Spleen (tissue), 11 donors: ENCODE results near the gene PHIP. TPM values are rescaled to one million over a fixed set of nuclear protein-coding genes. Genes with fewer than 3 reads are reported as not detected.

Experiments
- DNase-seq: peaks from one replicate; pipeline ENCODE4 v3.0.0-alpha.2; 2020
- H3K27ac ChIP-seq, 8 donors: fragments of 200-600 bp; sonication (generic) in 7 of 8; 1 replicate in 4 of 8; 2 replicates in 4 of 8; pipeline versions ENCODE4 v1.5.0 to v1.8.0; 2016 to 2021; ENCODE audit warnings: inconsistent platforms in 4 of 8, mild to moderate bottlenecking in 4 of 8, moderate library complexity in 1 of 8
- H3K27me3 ChIP-seq, 7 donors: fragments of 200-600 bp; sonication (generic) in 6 of 7; replicated peaks in 1 of 7; 1 replicate in 4 of 7; 2 replicates in 3 of 7; pipeline versions ENCODE4 v1.5.0 to v1.8.0; 2016 to 2021; ENCODE audit warnings: inconsistent platforms in 3 of 7, mild to moderate bottlenecking in 1 of 7
- H3K36me3 ChIP-seq, 6 donors: fragments of 200-600 bp; sonication (generic) in 5 of 6; 1 replicate in 4 of 6; 2 replicates in 2 of 6; pipeline versions ENCODE4 v1.5.0 to v1.8.0; 2016 to 2021; ENCODE audit warnings: inconsistent platforms in 2 of 6
- H3K4me1 ChIP-seq, 6 donors: fragments of 200-600 bp; sonication (generic) in 5 of 6; 1 replicate in 3 of 6; 2 replicates in 3 of 6; pipeline versions ENCODE4 v1.5.0 to v1.8.0; 2016 to 2021; ENCODE audit warnings: inconsistent platforms in 3 of 6
- H3K4me3 ChIP-seq, 8 donors: fragments of 200-600 bp; sonication (generic) in 7 of 8; 1 replicate in 4 of 8; 2 replicates in 4 of 8; pipeline versions ENCODE4 v1.5.0 to v1.8.0; 2016 to 2021; ENCODE audit warnings: inconsistent platforms in 4 of 8, mild to moderate bottlenecking in 4 of 8, moderate library complexity in 2 of 8
- H3K9me3 ChIP-seq, 8 donors: fragments of 200-600 bp; sonication (generic) in 7 of 8; 1 replicate in 4 of 8; 2 replicates in 4 of 8; pipeline versions ENCODE4 v1.5.0 to v1.8.0; 2016 to 2021; ENCODE audit warnings: inconsistent platforms in 4 of 8
- POLR2A ChIP-seq, 3 donors: fragments of 450-650 bp; IDR thresholded peaks; one replicate each; pipeline ENCODE4 v1.5.1; 2017; ENCODE audit warnings: antibody characterized with exemption in 3 of 3, mild to moderate bottlenecking in 1 of 3
- POLR2AphosphoS5 ChIP-seq, 3 donors: sonication (generic); formaldehyde crosslinking; IDR thresholded peaks; one replicate each; pipeline ENCODE4 v1.5.1; 2017; ENCODE audit warnings: antibody characterized with exemption in 3 of 3
- WGBS, 5 donors: extraction: QIAGEN DNeasy Blood & Tissue Kit in 3 of 5; methylation state at CpG; one replicate each; pipeline versions ENCODE4 v1.1.5 to v1.1.7; 2013 to 2018; 5-methylcytosine and 5-hydroxymethylcytosine counted together
- intact Hi-C: fragments of 100-400 bp; cut with DNase I; formaldehyde crosslinking; loops from one replicate; pipeline ENCODE4 v1.15.0; 2023; ENCODE audit warnings: low total_unique reads
- polyA plus RNA-seq, 3 donors: library from polyadenylated mRNA; stranded (reverse); fragments of 200-250 nt; gene quantifications; one replicate each; pipeline ENCODE4 v1.2.1, GENCODE V29; 2013
- total RNA-seq, 7 donors: library from RNA; depleted of rRNA in 3 of 7; stranded (reverse); fragments of >200 nt in 3 of 7; fragmentation: NEBNext Ultra II Directional in 4 of 7; extraction: Animal tissue kit (Norgen Biotek cat#: 25700) in 4 of 7; gene quantifications; one replicate each; pipeline versions ENCODE4 v1.1.0 to v1.2.1, GENCODE V29; 2016 to 2021
- TF ChIP-seq, protein P1 (sequence below), 11 experiments: fragments of 200-600 bp in 7 of 11; fragments of 450-650 bp in 4 of 11; sonication (generic) in 4 of 11; IDR thresholded peaks in 8 of 11; conservative IDR thresholded peaks in 3 of 11; 1 replicate in 7 of 11; 2 replicates in 4 of 11; pipeline versions ENCODE4 v1.4.0 to v1.8.0; 2016 to 2021; ENCODE audit warnings: antibody characterized with exemption in 11 of 11, inconsistent platforms in 4 of 11, mild to moderate bottlenecking in 1 of 11
- donor health status: healthy with polysubstance abuse.
- donor health status: DM: no; HTN: no; CAD: no; lungs with moderate emphysema.
- donor health status: DM: no; HTN: no; CAD: no.
- donor health status: Bipolar disorder and iron deficiency.
- donor health status: healthy.
- donor health status: DM: no; HTN: no; CAD: no.
- donor health status: DM: yes; HTN: yes; CAD: no.

Gene PHIP
- total and polyA plus RNA-seq, 10 donors: 7.8 to 51.3 (median 35.9) TPM

DNA sequence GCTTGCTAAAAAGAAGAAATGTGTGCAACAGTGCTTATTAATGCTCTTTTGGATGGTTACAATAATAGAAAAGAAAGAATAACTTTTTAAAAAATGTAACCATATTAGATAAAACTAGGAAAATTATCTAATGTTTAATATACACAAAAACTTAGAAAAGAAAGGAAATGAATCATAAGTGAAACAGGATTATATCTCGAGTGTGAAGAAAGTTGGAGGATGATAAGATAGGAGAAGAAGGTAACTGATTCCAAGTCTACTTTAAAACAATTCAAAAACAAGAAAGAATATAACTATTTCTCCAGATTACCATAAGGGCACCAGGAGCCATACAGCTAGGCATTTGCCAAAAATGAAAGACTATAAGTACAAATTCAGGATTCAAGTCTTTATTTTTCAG is 73.0 kb downstream of the PHIP start:
- H3K27ac ChIP-seq: no peak overlapping the region
- intact Hi-C loops: loop anchor here (10.0 kb wide), 1 partner anchor 50 kb away; no protein-coding TSS in a partner anchor

GRCh38 chr6:79004239-79004638 is 73.8 kb downstream of the PHIP start:
- Histone ChIP-seq H3K9me3 (no peaks in the 10 kb centered on the region), H3K4me3 (no peak overlapping the region), H3K27ac (no peak overlapping the region), H3K36me3 (peaks cover 0 to 95% (median 43%) of the 10 kb centered on the region in 6 donors), H3K4me1 (peaks cover 0 to 8% (median 0%) of the 10 kb centered on the region in 6 donors), H3K27me3 (no peaks in the 10 kb centered on the region)
- no peak for TF ChIP-seq POLR2A (IDR thresholded peaks at IDR 0.05)
- no peak for TF ChIP-seq POLR2AphosphoS5 (IDR thresholded peaks at IDR 0.05)
- TF ChIP-seq, protein P1, sequence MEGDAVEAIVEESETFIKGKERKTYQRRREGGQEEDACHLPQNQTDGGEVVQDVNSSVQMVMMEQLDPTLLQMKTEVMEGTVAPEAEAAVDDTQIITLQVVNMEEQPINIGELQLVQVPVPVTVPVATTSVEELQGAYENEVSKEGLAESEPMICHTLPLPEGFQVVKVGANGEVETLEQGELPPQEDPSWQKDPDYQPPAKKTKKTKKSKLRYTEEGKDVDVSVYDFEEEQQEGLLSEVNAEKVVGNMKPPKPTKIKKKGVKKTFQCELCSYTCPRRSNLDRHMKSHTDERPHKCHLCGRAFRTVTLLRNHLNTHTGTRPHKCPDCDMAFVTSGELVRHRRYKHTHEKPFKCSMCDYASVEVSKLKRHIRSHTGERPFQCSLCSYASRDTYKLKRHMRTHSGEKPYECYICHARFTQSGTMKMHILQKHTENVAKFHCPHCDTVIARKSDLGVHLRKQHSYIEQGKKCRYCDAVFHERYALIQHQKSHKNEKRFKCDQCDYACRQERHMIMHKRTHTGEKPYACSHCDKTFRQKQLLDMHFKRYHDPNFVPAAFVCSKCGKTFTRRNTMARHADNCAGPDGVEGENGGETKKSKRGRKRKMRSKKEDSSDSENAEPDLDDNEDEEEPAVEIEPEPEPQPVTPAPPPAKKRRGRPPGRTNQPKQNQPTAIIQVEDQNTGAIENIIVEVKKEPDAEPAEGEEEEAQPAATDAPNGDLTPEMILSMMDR (IDR thresholded peaks at IDR 0.05 in 8 of 11, conservative IDR thresholded peaks at IDR 0.05 in 3 of 11): no peak
- intact Hi-C loops: loop anchor here (10.0 kb wide), 1 partner anchor 49 kb away; no protein-coding TSS in a partner anchor
- whole genome bisulfite sequencing, 5 donors: 86 to 97% (median 90%) methylated on average over 2 of the region's 2 CpGs
- DNase-seq: no peak

More for the DNA sequence above, 73.0 kb downstream of the PHIP start:
- Histone ChIP-seq H3K9me3 (no peaks in the 10 kb centered on the region), H3K27me3 (no peaks in the 10 kb centered on the region), H3K36me3 (peaks cover 0 to 95% (median 40%) of the 10 kb centered on the region in 6 donors), H3K4me3 (no peak overlapping the region), H3K4me1 (peaks cover 0 to 8% (median 0%) of the 10 kb centered on the region in 6 donors)
- no peak for DNase-seq
- TF ChIP-seq, protein P1 (IDR thresholded peaks at IDR 0.05 in 8 of 11, conservative IDR thresholded peaks at IDR 0.05 in 3 of 11): no peak
- TF ChIP-seq POLR2A (IDR thresholded peaks at IDR 0.05): no peak
- TF ChIP-seq POLR2AphosphoS5 (IDR thresholded peaks at IDR 0.05): no peak
- WGBS, 5 donors: 45 to 73% (median 52%) methylated on average over 1 of the region's 1 CpG

- H3K4me1 ChIP-seq: peaks cover 0 to 8% (median 0%) of the 10 kb centered on the region in 6 donors
- no peaks in the 10 kb centered on the region for H3K9me3 ChIP-seq
- DNase-seq: no peak
- no peaks in the 10 kb centered on the region for H3K27me3 ChIP-seq
- WGBS, 5 donors: 90 to 98% (median 95%) methylated on average over 1 of the region's 1 CpG
- no peak overlapping the region for H3K27ac ChIP-seq
- H3K36me3 ChIP-seq: peaks cover 0 to 95% (median 66%) of the 10 kb centered on the region in 6 donors
- intact Hi-C loops: loop anchor here (10.0 kb wide), 1 partner anchor 47 kb away; no protein-coding TSS in a partner anchor
- TF ChIP-seq, protein P1 (IDR thresholded peaks at IDR 0.05 in 8 of 11, conservative IDR thresholded peaks at IDR 0.05 in 3 of 11): no peak
- TF ChIP-seq POLR2A (IDR thresholded peaks at IDR 0.05) (no peak), POLR2AphosphoS5 (IDR thresholded peaks at IDR 0.05) (no peak)
- H3K4me3 ChIP-seq: no peak overlapping the region
These were observed 76.6 kb downstream of the PHIP start for GRCh38 chr6:79001415-79001814.

- no peak overlapping the region for H3K4me3 ChIP-seq
- no peak for DNase-seq
- peaks cover 0 to 100% (median 83%) of the 10 kb centered on the region in 6 donors for H3K36me3 ChIP-seq
- H3K9me3 ChIP-seq: no peaks in the 10 kb centered on the region
- intact Hi-C loops: loop anchor here (10.0 kb wide), 1 partner anchor 45 kb away; no protein-coding TSS in a partner anchor
- H3K27me3 ChIP-seq: no peaks in the 10 kb centered on the region
- no peak overlapping the region for H3K27ac ChIP-seq
- no peaks in the 10 kb centered on the region for H3K4me1 ChIP-seq
- TF ChIP-seq POLR2AphosphoS5 (IDR thresholded peaks at IDR 0.05) (no peak), POLR2A (IDR thresholded peaks at IDR 0.05) (no peak)
- TF ChIP-seq, protein P1 (IDR thresholded peaks at IDR 0.05 in 8 of 11, conservative IDR thresholded peaks at IDR 0.05 in 3 of 11): no peak
These were observed 78.3 kb downstream of the PHIP start for GRCh38 chr6:78999737-79000136.
